OCI-LY3 (cell line): Measurements from ENCODE around the gene ZC3HAV1L.

Experiments
- EZH2phosphoT487 ChIP-seq: fragments of 200-600 bp; shearing (Covaris generic); IDR thresholded peaks from 2 replicates; pipeline ENCODE4 v1.6.1; 2018; ENCODE audit warnings: antibody characterized with exemption, mixed run types, low read depth
- TF ChIP-seq, protein P1 (sequence below): fragments of 200-600, 300-600 bp; sonication (generic); IDR thresholded peaks from 2 replicates; pipeline ENCODE4 v1.5.1; 2014; ENCODE audit warnings: antibody characterized with exemption, low read length, low read depth

DNA sequence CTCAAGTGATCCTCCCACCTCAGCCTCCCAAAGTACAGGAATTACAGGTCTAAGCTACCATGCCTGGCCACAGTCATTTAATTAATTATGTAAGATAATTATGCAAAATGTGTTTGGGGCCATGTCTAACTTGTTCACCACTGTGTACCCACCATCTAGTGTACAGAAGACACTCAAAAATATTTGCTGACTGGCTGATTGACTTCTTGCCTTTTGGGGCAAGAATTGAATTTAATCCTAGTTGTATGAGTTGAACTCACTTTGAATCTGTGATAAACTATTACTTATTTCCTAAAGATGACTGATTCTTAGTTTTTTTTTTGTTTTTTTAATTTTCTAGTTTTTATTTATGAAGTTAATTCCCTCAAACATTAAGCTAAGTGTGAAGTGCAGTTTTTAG lies 15.8 kb upstream of the ZC3HAV1L start:
- TF ChIP-seq, protein P1, sequence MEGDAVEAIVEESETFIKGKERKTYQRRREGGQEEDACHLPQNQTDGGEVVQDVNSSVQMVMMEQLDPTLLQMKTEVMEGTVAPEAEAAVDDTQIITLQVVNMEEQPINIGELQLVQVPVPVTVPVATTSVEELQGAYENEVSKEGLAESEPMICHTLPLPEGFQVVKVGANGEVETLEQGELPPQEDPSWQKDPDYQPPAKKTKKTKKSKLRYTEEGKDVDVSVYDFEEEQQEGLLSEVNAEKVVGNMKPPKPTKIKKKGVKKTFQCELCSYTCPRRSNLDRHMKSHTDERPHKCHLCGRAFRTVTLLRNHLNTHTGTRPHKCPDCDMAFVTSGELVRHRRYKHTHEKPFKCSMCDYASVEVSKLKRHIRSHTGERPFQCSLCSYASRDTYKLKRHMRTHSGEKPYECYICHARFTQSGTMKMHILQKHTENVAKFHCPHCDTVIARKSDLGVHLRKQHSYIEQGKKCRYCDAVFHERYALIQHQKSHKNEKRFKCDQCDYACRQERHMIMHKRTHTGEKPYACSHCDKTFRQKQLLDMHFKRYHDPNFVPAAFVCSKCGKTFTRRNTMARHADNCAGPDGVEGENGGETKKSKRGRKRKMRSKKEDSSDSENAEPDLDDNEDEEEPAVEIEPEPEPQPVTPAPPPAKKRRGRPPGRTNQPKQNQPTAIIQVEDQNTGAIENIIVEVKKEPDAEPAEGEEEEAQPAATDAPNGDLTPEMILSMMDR = no peak
- no peak for TF ChIP-seq EZH2phosphoT487
